CD4-positive, alpha-beta memory T cell (primary cell): ENCODE results near the gene ARMC8. TPM values are rescaled to one million over a fixed set of nuclear protein-coding genes. Genes with fewer than 3 reads are reported as not detected.

Source experiments
- CTCF ChIA-PET: fragments of 350-600 bp; sonication (Branson Sonifier 250); formaldehyde crosslinking; loops from one replicate; lab custom pipeline; 2021; ENCODE audit warnings: inconsistent platforms; ENCODE audit not compliant: partially characterized antibody; lab: Charles Lee
- POLR2A ChIA-PET: fragments of 350-600 bp; sonication (Branson Sonifier 250); formaldehyde crosslinking; loops from one replicate; lab custom pipeline; 2021; ENCODE audit not compliant: partially characterized antibody; lab: Charles Lee
- DNase-seq, 5 donors: peaks; one replicate each; pipeline versions ENCODE4 v3.0.0 to v3.0.0-alpha.2; 2020 to 2022; ENCODE audit warnings: mixed read lengths in 1 of 5
- H3K27ac ChIP-seq: one replicate; pipeline ENCODE4 v1.7.0; 2013; ENCODE audit warnings: low read depth, low read length
- H3K27me3 ChIP-seq: 2 replicates; pipeline ENCODE4 v1.7.0; 2013; ENCODE audit warnings: mild to moderate bottlenecking, low read length, moderate library complexity; ENCODE audit not compliant: insufficient read depth
- H3K36me3 ChIP-seq: 2 replicates; pipeline ENCODE4 v1.7.0; 2013; ENCODE audit warnings: mild to moderate bottlenecking, low read length, moderate library complexity; ENCODE audit not compliant: insufficient read depth
- H3K4me1 ChIP-seq: 2 replicates; pipeline ENCODE4 v1.7.0; 2013; ENCODE audit warnings: mild to moderate bottlenecking, low read length, moderate library complexity; ENCODE audit not compliant: insufficient read depth
- H3K4me3 ChIP-seq, 2 donors: one replicate each; pipeline ENCODE4 v1.7.0; 2013; ENCODE audit warnings: low read length in 2 of 2, mild to moderate bottlenecking in 1 of 2
- H3K9me3 ChIP-seq, 2 donors: one replicate each; pipeline ENCODE4 v1.7.0; 2013; ENCODE audit warnings: low read length in 2 of 2, control low read depth in 1 of 2; ENCODE audit not compliant: control insufficient read depth in 1 of 2
- H3K27ac Mint-ChIP-seq, 7 donors: one replicate each; pipeline ENCODE4 v1.8.0; 2020 to 2021; ENCODE audit warnings: mixed read lengths in 7 of 7, mild to moderate bottlenecking in 6 of 7, inconsistent platforms in 3 of 7, moderate library complexity in 3 of 7
- H3K27me3 Mint-ChIP-seq, 2 donors: one replicate each; pipeline ENCODE4 v1.8.0; 2020 to 2021; ENCODE audit warnings: mixed read lengths in 2 of 2
- H3K36me3 Mint-ChIP-seq, 2 donors: one replicate each; pipeline ENCODE4 v1.8.0; 2020 to 2021; ENCODE audit warnings: mixed read lengths in 2 of 2, inconsistent platforms in 1 of 2, mild to moderate bottlenecking in 1 of 2
- H3K4me1 Mint-ChIP-seq, 4 donors: one replicate each; pipeline ENCODE4 v1.8.0; 2020 to 2021; ENCODE audit warnings: mixed read lengths in 4 of 4, mild to moderate bottlenecking in 1 of 4
- H3K4me3 Mint-ChIP-seq, 8 donors: one replicate each; pipeline ENCODE4 v1.8.0; 2020 to 2021; ENCODE audit warnings: mixed read lengths in 8 of 8, mild to moderate bottlenecking in 7 of 8, moderate library complexity in 6 of 8, inconsistent platforms in 3 of 8
- H3K9me3 Mint-ChIP-seq, 8 donors: one replicate each; pipeline ENCODE4 v1.8.0; 2020 to 2021; ENCODE audit warnings: mixed read lengths in 8 of 8, mild to moderate bottlenecking in 5 of 8, inconsistent platforms in 3 of 8, moderate library complexity in 1 of 8
- intact Hi-C: fragments of 100-400 bp; cut with micrococcal nuclease; formaldehyde crosslinking; loops from one replicate; pipeline ENCODE4 v1.15.1; 2023
- polyA plus RNA-seq, 2 donors: library from polyadenylated mRNA; unstranded; fragments of 300-500 nt; fragmentation: Illumina TruSeq; gene quantifications; one replicate each; pipeline ENCODE4 v1.2.3, GENCODE V29; 2021
- total RNA-seq, 2 experiments: library from RNA; stranded (reverse); gene quantifications; one replicate each; pipeline ENCODE4 v1.2.3, GENCODE V29; 2021

The ARMC8 gene
- total and polyA plus RNA-seq, 4 experiments from 2014 or later, result 52.0 to 72.6 (median 62.2) TPM

GRCh38 chr3:138157743-138158142, 29.4 kb upstream of the ARMC8 start:
- no peak overlapping the region for H3K4me3 Mint-ChIP-seq
- no peaks in the 10 kb centered on the region for H3K9me3 ChIP-seq
- H3K27ac Mint-ChIP-seq, result no peak overlapping the region
- H3K27me3 ChIP-seq, result no peaks in the 10 kb centered on the region
- ChIA-PET POLR2A (no interaction called here), CTCF (no interaction called here)
- H3K4me1 ChIP-seq, result no peaks in the 10 kb centered on the region
- peaks cover 9% of the 10 kb centered on the region for H3K36me3 ChIP-seq
- no peaks in the 10 kb centered on the region for H3K4me1 Mint-ChIP-seq
- no peak overlapping the region for H3K4me3 ChIP-seq
- intact Hi-C loops, result no loop called here
- no peaks in the 10 kb centered on the region for H3K27me3 Mint-ChIP-seq
- peaks cover 26 to 29% of the 10 kb centered on the region in 2 donors for H3K36me3 Mint-ChIP-seq
- H3K27ac ChIP-seq, result no peak overlapping the region
- peaks cover 4 to 20% (median 17%) of the 10 kb centered on the region in 8 donors for H3K9me3 Mint-ChIP-seq
- no peak for DNase-seq

GRCh38 chr3:138165061-138165460, 22.0 kb upstream of the ARMC8 start:
- intact Hi-C loops, result no loop called here
- no peak for DNase-seq
- Histone ChIP-seq H3K4me3 (no peak overlapping the region), H3K27me3 (no peaks in the 10 kb centered on the region), H3K9me3 (no peaks in the 10 kb centered on the region), H3K27ac (no peak overlapping the region), H3K4me1 (no peaks in the 10 kb centered on the region), H3K36me3 (peaks cover 46% of the 10 kb centered on the region)
- H3K36me3 Mint-ChIP-seq, result peaks cover 57 to 81% of the 10 kb centered on the region in 2 donors
- H3K4me3 Mint-ChIP-seq, result no peak overlapping the region
- H3K27ac Mint-ChIP-seq, result peak overlapping the region in 1 of 7 donors; percentile 2
- CTCF ChIA-PET, result no interaction called here
- H3K9me3 Mint-ChIP-seq, result no peaks in the 10 kb centered on the region
- POLR2A ChIA-PET, result no interaction called here
- H3K4me1 Mint-ChIP-seq, result peaks cover 6 to 20% (median 11%) of the 10 kb centered on the region in 4 donors
- no peaks in the 10 kb centered on the region for H3K27me3 Mint-ChIP-seq

GRCh38 chr3:138172625-138173024, 14.5 kb upstream of the ARMC8 start:
- H3K27me3 ChIP-seq, result no peaks in the 10 kb centered on the region
- ChIA-PET POLR2A (interaction anchor here (0.7 to 4.0 kb wide), 4 partner anchors 14 to 898 kb away, joined by 3 to 63 read pairs (median 3); partner anchors contain the start of gene ARMC8), CTCF (interaction anchor here (1.3 to 3.2 kb wide), 2 partner anchors 14 to 751 kb away, joined by 4 to 16 read pairs; partner anchors contain the start of gene ARMC8)
- H3K36me3 Mint-ChIP-seq, result peaks cover 18 to 38% of the 10 kb centered on the region in 2 donors
- H3K27me3 Mint-ChIP-seq, result no peaks in the 10 kb centered on the region
- H3K36me3 ChIP-seq, result peaks cover 10% of the 10 kb centered on the region
- intact Hi-C loops, result no loop called here
- DNase-seq, result no peak
- peaks cover 32% of the 10 kb centered on the region for H3K4me1 ChIP-seq
- no peaks in the 10 kb centered on the region for H3K9me3 ChIP-seq
- peaks cover 21 to 47% (median 35%) of the 10 kb centered on the region in 4 donors for H3K4me1 Mint-ChIP-seq
- H3K27ac ChIP-seq, result no peak overlapping the region
- peaks cover 0 to 2% (median 0%) of the 10 kb centered on the region in 8 donors for H3K9me3 Mint-ChIP-seq
- H3K27ac Mint-ChIP-seq, result peak overlapping the region in 6 of 7 donors; percentile 38 to 96 (median 72)
- no peak overlapping the region for H3K4me3 ChIP-seq
- H3K4me3 Mint-ChIP-seq, result peak overlapping the region; percentile 29 to 97 (median 70)

- ChIA-PET CTCF (interaction anchor here (0.7 to 3.2 kb wide), 7 partner anchors 11 to 1170 kb away, joined by 3 to 16 read pairs (median 4); partner anchors contain the start of gene ARMC8), POLR2A (interaction anchor here (0.6 to 4.0 kb wide), 7 partner anchors 13 to 1422 kb away, joined by 3 to 63 read pairs (median 7); partner anchors contain the start of genes ARMC8, CEP70 and STAG1)
- Histone ChIP-seq H3K9me3 (no peaks in the 10 kb centered on the region), H3K36me3 (peaks cover 7% of the 10 kb centered on the region), H3K27me3 (no peaks in the 10 kb centered on the region), H3K27ac (peak overlapping the region; percentile 70), H3K4me1 (peaks cover 32% of the 10 kb centered on the region), H3K4me3 (peak overlapping the region; percentile 54 to 91)
- peaks cover 15 to 31% of the 10 kb centered on the region in 2 donors for H3K36me3 Mint-ChIP-seq
- peaks cover 0 to 2% (median 0%) of the 10 kb centered on the region in 8 donors for H3K9me3 Mint-ChIP-seq
- peak in 1 of 5 donors; percentile 10 for DNase-seq
- no peaks in the 10 kb centered on the region for H3K27me3 Mint-ChIP-seq
- H3K27ac Mint-ChIP-seq, result peak overlapping the region; percentile 95 to 99 (median 98)
- peak overlapping the region; percentile 96 to 100 (median 97) for H3K4me3 Mint-ChIP-seq
- peaks cover 21 to 47% (median 35%) of the 10 kb centered on the region in 4 donors for H3K4me1 Mint-ChIP-seq
- intact Hi-C loops, result loop anchor here (1.0 kb wide), 2 partner anchors 13 to 155 kb away; partner anchors contain the start of genes ARMC8 and NME9
These were observed 13.2 kb upstream of the ARMC8 start for GRCh38 chr3:138173769-138174420.

- Mint-ChIP-seq H3K27me3 (no peaks in the 10 kb centered on the region), H3K4me1 (peaks cover 21 to 47% (median 35%) of the 10 kb centered on the region in 4 donors), H3K27ac (peak within 1 kb of the TSS; percentile 95 to 99 (median 98)), H3K9me3 (peaks cover 0 to 2% (median 0%) of the 10 kb centered on the region in 8 donors), H3K4me3 (peak within 1 kb of the TSS; percentile 96 to 100 (median 97)), H3K36me3 (peaks cover 13 to 28% of the 10 kb centered on the region in 2 donors)
- Histone ChIP-seq H3K4me1 (peaks cover 32% of the 10 kb centered on the region), H3K4me3 (peak within 1 kb of the TSS; percentile 54 to 91), H3K9me3 (no peaks in the 10 kb centered on the region), H3K27ac (peak within 1 kb of the TSS; percentile 70), H3K27me3 (no peaks in the 10 kb centered on the region), H3K36me3 (peaks cover 5% of the 10 kb centered on the region)
- peak; percentile 78 to 84 (median 82) for DNase-seq
- ChIA-PET CTCF (interaction anchor here (0.8 to 3.2 kb wide), 8 partner anchors 10 to 421 kb away, joined by 3 to 16 read pairs (median 4); partner anchors contain the start of gene ARMC8), POLR2A (interaction anchor here (0.6 to 4.0 kb wide), 6 partner anchors 12 to 1422 kb away, joined by 3 to 63 read pairs (median 7); partner anchors contain the start of genes ARMC8, CEP70 and STAG1)
- intact Hi-C loops, result loop anchor here (1.0 kb wide), 2 partner anchors 13 to 155 kb away; partner anchors contain the start of genes ARMC8 and NME9
These were observed 12.5 kb upstream of the ARMC8 start, which contains the start of gene DBR1 for GRCh38 chr3:138174421-138175131. TSS of gene DBR1 (minus strand) at chr3:138174921. CDS start at chr3:138174795, 126 bp downstream.

- Histone ChIP-seq H3K36me3 (no peaks in the 10 kb centered on the region), H3K27me3 (no peaks in the 10 kb centered on the region), H3K4me1 (no peaks in the 10 kb centered on the region), H3K9me3 (no peaks in the 10 kb centered on the region), H3K27ac (no peak overlapping the region), H3K4me3 (no peak overlapping the region)
- H3K4me1 Mint-ChIP-seq, result no peaks in the 10 kb centered on the region
- peak; percentile 29 to 44 (median 38) for DNase-seq
- peaks cover 0 to 3% of the 10 kb centered on the region in 2 donors for H3K27me3 Mint-ChIP-seq
- H3K36me3 Mint-ChIP-seq, result no peaks in the 10 kb centered on the region
- no peak overlapping the region for H3K4me3 Mint-ChIP-seq
- CTCF ChIA-PET, result interaction anchor here (0.7 to 2.9 kb wide), 12 partner anchors 10 to 1428 kb away, joined by 3 to 11 read pairs (median 4); partner anchors contain the start of gene STAG1
- POLR2A ChIA-PET, result no interaction called here
- intact Hi-C loops, result loop anchor here (1.0 to 10.0 kb wide), 5 partner anchors 168 to 1986 kb away; partner anchors contain the start of genes FOXL2, FOXL2NB, MRAS and MSL2
- no peak overlapping the region for H3K27ac Mint-ChIP-seq
- H3K9me3 Mint-ChIP-seq, result no peaks in the 10 kb centered on the region
These were observed 6.6 kb upstream of the ARMC8 start for GRCh38 chr3:138180375-138181029.
